GM12878 (cell line): ENCODE data around the gene SHANK1.

Experiments
- CTCF ChIP-seq, 3 experiments: IDR thresholded peaks in 2 of 3; conservative IDR thresholded peaks in 1 of 3; 2 replicates each; pipeline ENCODE4 v1.5.1; 2011; ENCODE audit warnings: low read depth in 3 of 3, low read length in 3 of 3, mild to moderate bottlenecking in 3 of 3, control low read depth in 2 of 3, moderate library complexity in 2 of 3, inconsistent platforms in 1 of 3, mixed read lengths in 1 of 3; ENCODE audit not compliant: control insufficient read depth in 2 of 3, insufficient read depth in 1 of 3; ENCODE audit errors: extremely low read depth in 1 of 3
- ESRRA ChIP-seq: IDR thresholded peaks from 2 replicates; pipeline ENCODE4 v1.6.1; 2012; ENCODE audit warnings: mild to moderate bottlenecking, low read length, improper control_type of control experiment
- EZH2 ChIP-seq: IDR thresholded peaks from 2 replicates; pipeline ENCODE4 v1.6.1; 2012; ENCODE audit warnings: low read depth, mild to moderate bottlenecking, control low read depth, inconsistent platforms, low read length, borderline replicate concordance; ENCODE audit not compliant: control insufficient read depth
- FOXM1 ChIP-seq: IDR thresholded peaks from 2 replicates; pipeline ENCODE4 v1.6.1; 2012; ENCODE audit warnings: low read depth, mild to moderate bottlenecking, inconsistent platforms, low read length, moderate library complexity
- HCFC1 ChIP-seq: fragments of 150-350 bp; IDR thresholded peaks from 2 replicates; pipeline ENCODE4 v1.6.1; 2014; ENCODE audit warnings: low read length
- RAD21 ChIP-seq: IDR thresholded peaks from 2 replicates; pipeline ENCODE4 v1.6.1; 2011; ENCODE audit warnings: mild to moderate bottlenecking, low read depth, low read length, moderate library complexity; ENCODE audit not compliant: insufficient read depth
- RUNX3 ChIP-seq: IDR thresholded peaks from 2 replicates; pipeline ENCODE4 v1.6.1; 2012; ENCODE audit warnings: low read length, inconsistent platforms
- TF ChIP-seq, protein P1 (sequence below): fragments of 450-650 bp; IDR thresholded peaks from 2 replicates; pipeline ENCODE4 v1.6.1; 2016; ENCODE audit warnings: mild to moderate bottlenecking, moderate library complexity, borderline replicate concordance

DNA sequence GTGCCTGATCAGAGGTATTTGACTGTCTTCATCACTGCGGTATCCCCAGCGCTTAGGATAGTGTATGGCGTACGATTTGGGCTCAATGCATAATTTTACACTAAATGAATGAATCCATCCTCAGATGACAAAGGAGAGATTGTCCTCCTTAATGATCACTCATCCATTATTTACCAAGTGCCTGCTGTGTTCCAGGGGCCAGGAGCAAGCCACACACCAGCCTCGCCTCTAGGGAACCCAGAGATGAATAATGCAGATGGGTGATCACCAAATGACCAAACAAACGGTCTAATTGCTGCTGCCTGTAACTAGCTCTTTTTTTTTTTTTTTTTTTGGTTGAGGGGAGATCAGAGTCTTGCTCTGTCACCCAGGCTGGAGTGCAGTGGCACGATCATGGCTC, 44.8 kb upstream of the SHANK1 start:
- TF ChIP-seq HCFC1 (no peak), RUNX3 (no peak), ESRRA (no peak), RAD21 (no peak), CTCF (IDR thresholded peaks at IDR 0.05 in 2 of 3, conservative IDR thresholded peaks at IDR 0.05 in 1 of 3; ENCODE audit: control insufficient read depth in 2 of 3, extremely low read depth in 1 of 3, insufficient read depth in 1 of 3, low read depth in 3 of 3, low read length in 3 of 3) (no peak), EZH2 (no peak), FOXM1 (no peak)
- TF ChIP-seq, protein P1, sequence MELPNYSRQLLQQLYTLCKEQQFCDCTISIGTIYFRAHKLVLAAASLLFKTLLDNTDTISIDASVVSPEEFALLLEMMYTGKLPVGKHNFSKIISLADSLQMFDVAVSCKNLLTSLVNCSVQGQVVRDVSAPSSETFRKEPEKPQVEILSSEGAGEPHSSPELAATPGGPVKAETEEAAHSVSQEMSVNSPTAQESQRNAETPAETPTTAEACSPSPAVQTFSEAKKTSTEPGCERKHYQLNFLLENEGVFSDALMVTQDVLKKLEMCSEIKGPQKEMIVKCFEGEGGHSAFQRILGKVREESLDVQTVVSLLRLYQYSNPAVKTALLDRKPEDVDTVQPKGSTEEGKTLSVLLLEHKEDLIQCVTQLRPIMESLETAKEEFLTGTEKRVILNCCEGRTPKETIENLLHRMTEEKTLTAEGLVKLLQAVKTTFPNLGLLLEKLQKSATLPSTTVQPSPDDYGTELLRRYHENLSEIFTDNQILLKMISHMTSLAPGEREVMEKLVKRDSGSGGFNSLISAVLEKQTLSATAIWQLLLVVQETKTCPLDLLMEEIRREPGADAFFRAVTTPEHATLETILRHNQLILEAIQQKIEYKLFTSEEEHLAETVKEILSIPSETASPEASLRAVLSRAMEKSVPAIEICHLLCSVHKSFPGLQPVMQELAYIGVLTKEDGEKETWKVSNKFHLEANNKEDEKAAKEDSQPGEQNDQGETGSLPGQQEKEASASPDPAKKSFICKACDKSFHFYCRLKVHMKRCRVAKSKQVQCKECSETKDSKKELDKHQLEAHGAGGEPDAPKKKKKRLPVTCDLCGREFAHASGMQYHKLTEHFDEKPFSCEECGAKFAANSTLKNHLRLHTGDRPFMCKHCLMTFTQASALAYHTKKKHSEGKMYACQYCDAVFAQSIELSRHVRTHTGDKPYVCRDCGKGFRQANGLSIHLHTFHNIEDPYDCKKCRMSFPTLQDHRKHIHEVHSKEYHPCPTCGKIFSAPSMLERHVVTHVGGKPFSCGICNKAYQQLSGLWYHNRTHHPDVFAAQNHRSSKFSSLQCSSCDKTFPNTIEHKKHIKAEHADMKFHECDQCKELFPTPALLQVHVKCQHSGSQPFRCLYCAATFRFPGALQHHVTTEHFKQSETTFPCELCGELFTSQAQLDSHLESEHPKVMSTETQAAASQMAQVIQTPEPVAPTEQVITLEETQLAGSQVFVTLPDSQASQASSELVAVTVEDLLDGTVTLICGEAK, result no peak
